GM06990 (cell line): ENCODE measurements around the gene MYH7.

Experiments
- DNase-seq: peaks from one replicate; pipeline ENCODE4 v3.0.0-alpha.2; 2011; ENCODE audit not compliant: insufficient read length; ENCODE audit errors: extremely low read depth
- H3K27me3 ChIP-seq: replicated peaks from 2 replicates; pipeline ENCODE4 v1.6.0; 2011; ENCODE audit warnings: low read length; ENCODE audit not compliant: control insufficient read depth, insufficient read depth
- H3K36me3 ChIP-seq: 2 replicates; pipeline ENCODE4 v1.5.1; 2011; ENCODE audit warnings: low read length; ENCODE audit not compliant: control insufficient read depth, insufficient read depth
- H3K4me3 ChIP-seq: replicated peaks from 2 replicates; pipeline ENCODE4 v1.5.1; 2011; ENCODE audit warnings: low read depth, mild to moderate bottlenecking, control low read depth, low read length
- CTCF ChIP-seq: IDR thresholded peaks from 2 replicates; pipeline ENCODE4 v1.5.1; 2011; ENCODE audit warnings: low read length, control low read depth, mild to moderate bottlenecking, inconsistent platforms; ENCODE audit not compliant: insufficient read depth, poor library complexity, severe bottlenecking

MYH7 gene

GRCh38 chr14:23436327-23437132 is 1.1 kb upstream of the MYH7 start:
- DNase-seq = no peak
- TF ChIP-seq CTCF = no peak
- Histone ChIP-seq H3K4me3 (no peak overlapping the region), H3K27me3 (no peaks in the 10 kb centered on the region; the same call in none of the 2 replicates), H3K36me3 (no peaks in the 10 kb centered on the region)

- no peak for DNase-seq
- no peak for TF ChIP-seq CTCF
Observed at GRCh38 chr14:23434488-23435222, 805 bp downstream of the MYH7 start.

GRCh38 chr14:23433457-23433856 is 2.0 kb downstream of the MYH7 start:
- no peak for DNase-seq
- Histone ChIP-seq H3K36me3 (no peaks in the 10 kb centered on the region), H3K4me3 (no peak overlapping the region), H3K27me3 (no peaks in the 10 kb centered on the region; the same call in none of the 2 replicates)
- no peak for TF ChIP-seq CTCF

More at GRCh38 chr14:23434488-23435222, 805 bp downstream of the MYH7 start:
- H3K36me3 ChIP-seq = no peaks in the 10 kb centered on the region
- no peaks in the 10 kb centered on the region; the same call in none of the 2 replicates for H3K27me3 ChIP-seq
- no peak overlapping the region for H3K4me3 ChIP-seq

- H3K27me3 ChIP-seq = no peaks in the 10 kb centered on the region; the same call in none of the 2 replicates
Observed at GRCh38 chr14:23432946-23433345, 2.5 kb downstream of the MYH7 start.

More at GRCh38 chr14:23432946-23433345, 2.5 kb downstream of the MYH7 start:
- no peak for DNase-seq
- H3K36me3 ChIP-seq = no peaks in the 10 kb centered on the region
- no peak overlapping the region for H3K4me3 ChIP-seq
- no peak for TF ChIP-seq CTCF
